ENCODE measurements around the gene MIF.
A peak's percentile ranks its signal among the peaks of the same experiment; 100 is the strongest.
"Not testable (repeated sequence)": the region's sequence is repeated elsewhere in the genome, so short reads cannot be mapped to it uniquely, and the experiment has no call there.

The MIF gene

DNA sequence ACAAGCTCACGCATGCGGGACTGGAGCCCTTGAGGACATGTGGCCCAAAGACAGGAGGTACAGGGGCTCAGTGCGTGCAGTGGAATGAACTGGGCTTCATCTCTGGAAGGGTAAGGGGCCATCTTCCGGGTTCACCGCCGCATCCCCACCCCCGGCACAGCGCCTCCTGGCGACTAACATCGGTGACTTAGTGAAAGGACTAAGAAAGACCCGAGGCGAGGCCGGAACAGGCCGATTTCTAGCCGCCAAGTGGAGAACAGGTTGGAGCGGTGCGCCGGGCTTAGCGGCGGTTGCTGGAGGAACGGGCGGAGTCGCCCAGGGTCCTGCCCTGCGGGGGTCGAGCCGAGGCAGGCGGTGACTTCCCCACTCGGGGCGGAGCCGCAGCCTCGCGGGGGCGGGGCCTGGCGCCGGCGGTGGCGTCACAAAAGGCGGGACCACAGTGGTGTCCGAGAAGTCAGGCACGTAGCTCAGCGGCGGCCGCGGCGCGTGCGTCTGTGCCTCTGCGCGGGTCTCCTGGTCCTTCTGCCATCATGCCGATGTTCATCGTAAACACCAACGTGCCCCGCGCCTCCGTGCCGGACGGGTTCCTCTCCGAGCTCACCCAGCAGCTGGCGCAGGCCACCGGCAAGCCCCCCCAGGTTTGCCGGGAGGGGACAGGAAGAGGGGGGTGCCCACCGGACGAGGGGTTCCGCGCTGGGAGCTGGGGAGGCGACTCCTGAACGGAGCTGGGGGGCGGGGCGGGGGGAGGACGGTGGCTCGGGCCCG lies at the start of gene MIF:
TSS of gene MIF (plus strand) at position 439 of the 765 bp plus-strand sequence. CDS start at position 531, 92 bp downstream.
- peak; percentile 94 for DNase-seq

DNA sequence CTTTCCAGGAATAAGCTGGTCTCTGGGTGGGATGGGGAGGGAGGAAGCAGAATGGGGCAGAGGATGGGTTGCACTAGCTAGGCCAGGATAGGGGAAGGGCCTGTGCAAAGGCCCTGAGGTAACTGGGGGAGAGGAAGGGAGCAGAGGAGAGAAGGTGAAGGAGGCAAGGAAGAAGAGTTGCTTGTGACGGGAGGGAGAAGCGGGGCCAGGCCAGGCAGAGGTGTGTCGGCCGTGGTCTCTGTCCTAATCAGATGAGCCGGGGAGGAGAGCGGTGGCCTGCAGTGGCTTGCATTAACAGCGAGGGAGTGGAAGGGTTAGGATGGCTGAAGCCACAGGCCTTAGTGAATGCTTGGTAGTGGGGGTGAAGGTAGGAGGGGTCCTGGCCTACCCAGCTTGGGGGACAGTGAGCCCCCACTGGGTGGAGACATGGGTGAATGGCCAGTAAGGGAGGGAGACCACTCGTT lies 49.4 kb upstream of the MIF start:
- no peak for DNase-seq

DNA sequence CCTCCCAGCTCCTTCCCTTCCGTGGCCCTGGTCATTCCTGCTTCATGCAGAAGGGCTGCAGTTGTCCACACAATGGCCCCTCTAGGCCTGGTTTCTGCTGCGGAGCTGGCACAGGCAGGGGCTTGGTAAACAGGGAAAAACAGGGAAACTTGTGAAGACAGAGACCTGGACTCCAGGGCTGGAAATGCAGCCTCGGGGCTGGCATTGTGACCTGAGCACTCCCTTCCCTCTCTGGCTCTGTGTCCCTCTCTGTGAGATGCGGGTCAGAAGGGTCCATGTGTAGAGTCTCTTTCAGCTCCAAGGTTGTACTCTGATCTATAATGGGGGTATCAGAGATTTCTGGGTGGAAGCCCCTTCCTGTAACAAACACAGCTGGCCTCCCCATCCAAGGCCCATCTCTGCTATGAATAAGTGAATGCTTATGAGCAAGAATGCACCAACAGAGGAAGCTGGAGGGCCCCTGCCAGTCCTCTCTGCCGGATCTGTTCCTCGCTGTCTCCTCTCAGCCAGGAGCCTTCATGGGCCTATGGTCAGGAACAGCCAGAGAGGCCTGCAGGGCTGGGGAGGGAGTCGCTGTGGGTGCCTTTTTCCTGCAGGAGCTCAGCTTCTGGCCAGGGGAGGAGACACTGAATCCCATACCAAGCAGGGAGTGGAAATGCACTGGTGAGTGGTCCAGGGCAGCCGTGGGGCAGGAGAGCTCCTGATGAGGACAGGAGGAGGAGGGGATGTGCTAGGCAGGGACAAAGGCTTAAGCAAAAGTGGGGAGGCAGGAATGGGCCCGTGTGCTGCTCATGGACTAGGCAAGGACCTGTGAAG lies 48.7 kb upstream of the MIF start:
- DNase-seq = no peak

DNA sequence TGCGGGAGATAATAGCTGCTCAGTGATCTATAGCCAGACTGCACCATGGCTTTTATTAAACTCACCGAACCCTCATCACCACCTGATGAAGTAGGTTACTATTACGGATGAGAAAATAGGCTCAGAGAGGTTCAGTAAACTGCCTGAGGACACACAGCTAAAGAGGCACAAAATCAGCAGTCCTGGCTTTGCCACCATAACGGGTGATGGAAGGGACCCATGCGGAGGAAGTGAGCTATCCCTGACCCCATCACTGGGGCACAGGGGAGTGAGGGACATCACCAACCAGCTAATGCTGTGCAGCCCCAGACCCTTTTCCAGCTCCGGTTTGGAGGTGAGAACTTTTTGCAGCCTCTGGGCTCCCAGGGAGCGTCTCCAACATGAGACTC lies 48.1 kb upstream of the MIF start:
- no peak for DNase-seq

DNA sequence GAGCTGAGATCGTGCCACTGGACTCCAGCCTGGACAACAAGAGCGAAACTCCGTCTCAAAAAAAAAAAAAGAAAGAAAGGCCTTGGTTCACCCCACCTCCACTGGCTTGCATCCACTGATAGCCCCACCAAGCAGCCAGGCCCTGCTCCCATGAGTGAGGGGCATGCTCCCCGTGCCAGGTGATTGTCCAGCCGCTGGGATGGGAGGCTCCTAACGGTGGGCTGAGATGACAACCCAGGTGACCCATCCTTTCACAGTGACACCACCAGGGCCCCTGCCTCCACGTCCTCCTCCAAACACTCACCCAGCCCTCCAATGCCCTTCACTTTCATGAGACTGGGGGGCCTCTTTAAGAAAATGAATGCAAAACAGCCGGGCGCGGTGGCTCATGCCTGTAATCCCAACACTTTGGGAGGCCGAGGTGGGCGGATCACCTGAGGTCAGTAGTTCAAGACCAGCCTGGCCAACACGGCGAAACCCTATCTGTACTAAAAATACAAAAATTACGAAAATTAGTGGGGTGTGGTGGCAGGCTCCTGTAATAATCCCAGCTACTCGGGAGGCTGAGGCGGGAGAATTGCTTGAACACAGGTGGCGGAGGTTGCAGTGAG lies 46.8 kb upstream of the MIF start:
- DNase-seq = no peak

DNA sequence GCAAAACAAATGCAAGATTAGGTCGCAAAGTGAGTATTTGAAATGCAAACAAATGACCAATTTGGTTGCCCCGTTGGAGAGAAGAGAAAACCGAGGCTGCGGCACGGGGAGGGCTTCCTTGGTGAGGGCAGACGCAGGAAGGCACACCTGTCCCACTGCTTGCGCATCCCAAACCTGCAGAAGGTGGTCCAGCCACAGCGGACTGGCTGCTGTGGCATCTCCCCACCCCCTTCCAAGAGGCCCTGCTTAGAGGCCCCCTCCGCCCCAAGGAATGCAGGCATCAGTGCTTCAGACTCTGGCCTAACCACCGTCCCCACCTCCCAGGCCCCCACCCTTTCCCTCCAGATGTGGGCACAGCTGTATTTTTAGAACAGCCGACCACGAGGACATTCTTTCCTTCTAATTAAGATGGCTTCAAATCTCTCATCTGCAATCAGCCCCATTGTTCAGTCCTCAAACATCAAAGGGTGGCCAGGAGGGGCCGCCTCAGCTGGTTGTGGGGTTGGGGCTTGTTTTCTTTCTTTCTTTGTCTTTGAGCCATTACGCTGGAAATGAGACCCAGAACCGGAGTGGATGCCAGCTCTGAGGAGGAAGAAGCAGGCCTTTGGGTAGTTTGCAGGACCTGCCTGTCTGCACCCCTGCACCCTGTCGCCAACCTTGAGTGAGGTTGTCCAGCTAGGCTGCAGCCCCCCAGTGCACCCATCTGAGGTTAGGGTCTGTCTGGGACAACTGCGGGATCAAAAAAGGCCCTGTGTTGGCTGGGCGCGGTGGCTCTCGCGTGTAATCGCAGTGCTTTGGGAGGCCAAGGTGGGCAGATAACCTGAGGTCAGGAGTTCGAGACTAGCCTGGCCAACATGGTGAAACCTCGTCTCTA lies 46.0 kb upstream of the MIF start:
- DNase-seq = no peak

DNA sequence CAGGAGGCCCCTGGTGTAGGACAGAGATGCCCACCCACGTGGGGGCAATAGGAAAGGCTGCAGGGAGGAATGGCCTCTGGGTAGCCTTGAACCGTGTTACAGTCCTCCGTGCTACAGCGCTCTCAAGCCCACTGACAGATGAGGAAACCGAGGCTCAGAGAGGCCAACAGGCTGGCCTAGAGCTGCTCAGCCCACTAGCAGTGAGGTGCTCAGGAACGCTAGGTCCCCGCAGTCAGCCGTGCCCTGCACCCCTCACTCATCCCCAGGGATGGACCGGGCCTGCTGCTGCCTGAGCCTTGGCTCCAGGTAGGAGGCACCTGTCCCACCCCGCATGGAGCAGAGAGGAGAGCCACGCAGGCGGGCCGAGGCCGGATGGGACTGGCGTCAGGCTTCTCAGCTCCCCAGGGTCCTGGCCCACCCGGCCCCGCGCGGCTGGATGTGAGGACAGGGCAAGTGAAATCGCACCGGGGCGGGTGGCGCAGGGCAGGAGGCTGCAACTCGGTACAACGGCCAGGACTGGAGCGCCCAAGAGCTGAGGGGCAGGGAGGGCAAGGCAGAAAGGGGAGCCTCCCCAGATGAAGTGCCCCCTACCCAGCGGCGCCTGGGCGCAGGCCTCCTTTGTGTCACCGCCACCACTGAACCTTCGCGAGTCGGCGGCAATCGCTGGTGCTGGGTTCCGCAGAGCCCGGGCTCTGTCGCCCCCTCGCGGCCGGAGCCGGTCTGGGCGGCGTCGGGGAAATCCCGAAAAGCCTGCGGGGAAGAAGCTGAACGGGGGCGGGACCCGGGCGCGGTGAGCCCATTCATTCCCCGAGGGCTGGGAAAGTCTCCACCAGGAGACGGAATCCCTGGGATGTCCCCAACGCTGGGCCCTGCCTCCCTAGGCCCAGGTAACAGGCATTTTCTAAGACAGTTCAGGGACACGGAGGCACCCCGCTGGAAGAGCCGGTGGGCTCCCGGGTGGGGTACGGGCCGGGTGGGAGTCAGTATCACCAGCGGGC lies 44.9 kb upstream of the MIF start:
- peak; percentile 65 for DNase-seq

DNA sequence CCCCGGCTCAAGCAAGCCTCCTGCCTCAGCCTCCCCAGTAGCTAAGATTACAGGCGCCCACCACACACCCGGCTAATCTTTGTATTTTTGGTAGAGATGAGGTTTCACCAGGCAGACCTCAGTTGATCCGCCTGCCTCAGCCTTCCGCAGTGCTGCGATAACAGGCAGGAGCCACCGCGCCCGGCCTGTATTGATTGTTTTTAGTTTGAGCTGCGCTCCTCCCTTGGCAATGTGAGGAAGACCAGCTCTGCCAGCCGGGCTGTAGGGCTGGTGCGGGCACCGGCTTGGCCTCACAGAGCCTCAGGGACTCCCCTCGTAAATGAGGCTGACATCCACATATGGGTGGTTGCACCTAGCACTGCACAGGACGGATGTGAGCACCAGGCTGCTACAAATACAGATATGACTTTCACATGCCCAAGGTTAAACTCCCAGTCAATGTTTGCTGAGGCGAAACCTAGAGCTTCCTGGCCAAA lies 44.0 kb upstream of the MIF start:
- DNase-seq = no peak

DNA sequence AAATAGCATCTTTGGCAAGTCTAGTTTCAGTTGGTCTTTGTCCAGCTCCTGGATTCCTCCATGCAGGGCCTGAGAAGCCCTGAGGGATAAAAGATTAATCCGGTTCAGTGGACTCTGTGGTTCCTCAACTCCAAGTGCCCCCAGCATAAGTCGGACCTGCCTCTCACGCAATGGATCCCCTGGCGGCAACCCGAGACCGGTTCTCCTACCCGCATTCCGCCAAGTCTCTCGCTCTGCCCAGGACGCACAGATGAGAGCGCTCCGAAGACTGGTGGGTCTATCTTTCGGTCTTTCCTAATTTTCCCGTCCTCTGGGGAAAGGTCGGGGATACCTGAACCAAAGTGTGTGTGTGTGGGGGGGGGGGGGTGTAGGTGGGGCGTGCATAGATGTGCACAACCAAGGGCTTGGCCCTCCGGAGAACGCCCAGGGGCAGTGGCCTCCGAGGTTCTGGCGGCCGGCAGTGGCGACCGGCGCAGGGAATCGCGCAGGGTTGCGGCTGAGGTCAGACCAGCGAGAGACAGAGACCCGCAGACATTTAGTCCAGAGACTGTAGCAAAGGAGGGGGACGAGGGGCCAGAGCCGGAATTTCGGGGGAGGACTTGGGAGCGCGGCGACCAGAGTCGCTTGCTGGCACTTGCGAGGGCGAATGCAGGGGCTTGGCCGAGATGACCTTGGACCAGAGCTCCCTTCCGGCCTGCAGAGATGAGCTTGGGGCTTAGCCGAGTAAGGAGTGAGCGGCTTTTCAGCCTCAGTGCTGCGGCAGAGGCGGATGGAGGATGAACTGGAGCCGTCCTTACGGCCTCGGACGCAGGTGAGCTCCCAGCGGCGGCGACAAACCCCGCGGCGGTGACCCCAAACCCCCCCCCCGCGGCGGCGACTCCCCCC lies 37.2 kb upstream of the MIF start:
- peak; percentile 42 for DNase-seq

DNA sequence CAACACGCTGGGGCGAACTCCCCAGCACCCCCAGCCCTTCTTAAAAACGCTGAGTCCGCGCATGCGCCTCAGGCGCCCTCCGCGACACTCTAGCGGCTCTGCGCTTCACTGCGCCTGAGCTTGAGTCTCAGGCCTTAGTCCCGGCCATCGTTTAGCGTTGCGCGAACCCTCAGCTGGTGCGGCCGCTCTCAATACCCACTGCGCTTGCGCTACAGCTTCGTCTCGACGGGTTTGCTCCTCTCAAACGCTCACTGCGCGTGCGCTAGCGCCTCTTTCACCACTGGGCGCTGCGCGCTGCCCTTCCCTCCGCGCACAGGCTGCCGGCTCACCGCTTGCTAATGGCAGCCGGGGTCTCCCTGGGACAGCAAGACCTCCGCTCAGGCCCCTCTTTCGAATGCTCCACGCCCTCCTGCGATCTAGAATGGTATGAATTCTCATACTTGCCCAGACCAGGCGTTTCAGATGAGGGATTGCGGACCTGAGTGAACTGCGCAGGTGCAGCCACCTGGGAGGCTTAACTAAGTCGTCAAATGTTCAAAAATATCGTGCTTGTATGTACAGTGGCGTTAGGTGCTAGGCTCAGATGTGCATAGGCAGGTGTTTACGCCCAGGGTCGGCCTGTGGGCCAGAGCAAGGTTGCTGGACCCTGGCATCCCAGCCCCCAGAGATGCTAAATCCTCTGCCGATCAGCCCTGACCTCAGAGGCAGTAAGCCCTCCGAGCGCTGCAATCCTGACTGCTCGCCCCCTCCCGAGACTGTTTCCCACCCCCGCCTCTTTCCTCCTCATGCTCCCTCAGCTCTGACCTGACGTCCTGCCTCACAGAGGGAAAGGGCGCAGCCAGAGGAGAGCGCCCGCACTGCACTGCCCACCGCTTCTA lies 36.3 kb upstream of the MIF start, which contains the start of gene SLC2A11:
TSS of gene SLC2A11 (plus strand) at position 270 of the 878 bp plus-strand sequence. CDS start at position 395, 125 bp downstream.
- peak; percentile 99 for DNase-seq

DNA sequence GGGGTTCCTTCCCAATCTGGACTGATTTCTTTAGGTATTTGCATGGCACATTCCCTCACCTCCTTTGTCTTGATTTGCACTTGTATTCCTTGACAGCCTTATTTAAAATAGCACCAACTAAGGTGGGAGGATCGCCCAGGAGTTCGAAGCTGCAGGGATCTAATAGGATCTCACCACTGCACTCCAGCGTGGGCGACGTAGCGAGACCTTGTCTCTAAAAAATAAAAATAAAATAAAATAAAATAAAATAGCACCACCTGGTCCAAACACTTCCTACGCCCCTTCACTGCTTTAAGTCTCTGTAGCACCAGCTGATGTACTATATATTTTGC lies 35.7 kb upstream of the MIF start:
- no peak for DNase-seq

DNA sequence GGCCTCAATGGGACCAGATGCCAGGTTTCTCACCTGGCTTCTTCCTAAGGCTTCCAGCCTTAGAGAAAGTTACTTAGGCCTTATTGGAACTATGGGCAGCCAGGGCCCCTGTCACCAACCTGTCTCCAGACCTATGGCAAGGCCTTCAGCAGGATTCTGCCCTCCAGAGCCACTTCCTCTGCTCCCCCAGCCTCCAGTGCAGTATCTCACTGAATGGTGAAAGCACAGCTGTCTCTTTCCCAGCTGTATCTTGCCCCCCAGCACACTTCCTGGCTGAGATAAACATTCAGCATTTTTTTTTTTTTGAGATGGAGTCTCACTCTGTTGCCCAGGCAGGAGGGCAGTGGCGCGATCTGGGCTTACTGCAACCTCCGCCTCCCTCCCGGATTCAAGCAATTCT lies 35.0 kb upstream of the MIF start:
- DNase-seq = no peak

DNA sequence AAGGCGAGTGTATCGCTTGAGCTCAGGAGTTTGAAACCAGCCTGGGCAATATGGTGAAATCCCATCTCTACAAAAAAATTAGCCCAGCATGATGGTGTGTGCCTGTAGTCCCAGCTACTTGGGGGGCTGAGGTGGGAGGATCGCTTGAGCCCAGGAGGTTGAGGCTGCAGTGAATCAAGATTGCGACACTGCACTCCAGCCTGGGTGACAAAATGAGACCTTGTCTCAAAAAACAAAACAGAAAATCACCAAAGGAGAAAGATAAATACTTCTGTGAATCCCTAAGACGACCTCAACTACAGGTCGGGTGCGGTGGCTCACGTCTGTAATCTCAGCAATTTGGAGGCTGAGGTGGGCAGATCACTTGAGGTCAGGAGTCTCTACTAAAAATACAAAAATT lies 34.0 kb upstream of the MIF start:
- not testable (repeated sequence) for DNase-seq

DNA sequence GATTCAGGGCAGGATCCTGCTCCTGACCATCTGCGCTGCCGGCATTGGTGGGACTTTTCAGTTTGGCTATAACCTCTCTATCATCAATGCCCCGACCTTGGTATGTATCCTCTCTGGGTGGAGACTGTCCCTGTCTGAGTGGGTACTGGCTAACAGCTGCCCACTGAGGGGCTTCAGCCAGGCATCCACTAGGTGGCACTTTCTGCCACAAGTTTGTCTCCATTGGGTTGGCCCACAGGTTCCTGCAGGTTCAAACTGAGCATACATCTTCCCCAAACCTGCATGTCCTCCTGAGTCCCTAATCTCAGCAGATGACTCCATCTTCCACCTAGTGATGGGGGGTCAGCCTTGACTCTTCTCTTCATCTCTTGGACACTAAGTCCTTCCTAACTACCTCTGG lies 32.1 kb upstream of the MIF start:
- peak; percentile 66 for DNase-seq

DNA sequence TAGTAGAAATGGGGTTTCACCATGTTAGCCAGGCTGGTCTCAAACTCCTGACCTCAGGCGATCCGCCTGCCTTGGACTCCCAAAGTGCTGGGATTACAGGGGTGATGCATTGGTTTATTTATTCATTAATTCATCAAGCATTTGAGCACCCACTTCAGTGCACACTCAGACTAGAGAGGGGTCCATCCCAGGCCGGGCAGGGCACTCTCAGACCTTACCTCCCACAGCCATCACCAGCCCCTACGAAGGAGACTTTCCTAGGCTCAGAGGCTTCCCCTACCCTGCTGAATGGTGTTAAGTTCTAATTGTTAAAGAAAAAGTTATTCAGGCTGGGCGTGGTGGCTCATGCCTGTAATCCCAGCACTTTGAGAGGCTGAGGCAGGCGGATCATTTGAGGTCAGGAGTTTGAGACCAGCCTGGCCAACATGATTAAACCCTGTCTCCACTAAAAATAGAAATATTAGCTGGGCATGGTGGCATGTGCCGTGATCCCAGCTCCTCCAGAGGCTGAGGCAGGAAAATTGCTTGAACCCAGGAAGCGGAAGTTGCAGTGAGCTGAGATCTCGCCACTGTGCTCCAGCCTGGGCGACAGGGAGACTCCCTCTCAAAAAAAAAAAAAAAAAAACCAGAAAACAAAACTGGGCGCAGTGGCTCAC lies 29.6 kb upstream of the MIF start:
- not testable (repeated sequence) for DNase-seq

DNA sequence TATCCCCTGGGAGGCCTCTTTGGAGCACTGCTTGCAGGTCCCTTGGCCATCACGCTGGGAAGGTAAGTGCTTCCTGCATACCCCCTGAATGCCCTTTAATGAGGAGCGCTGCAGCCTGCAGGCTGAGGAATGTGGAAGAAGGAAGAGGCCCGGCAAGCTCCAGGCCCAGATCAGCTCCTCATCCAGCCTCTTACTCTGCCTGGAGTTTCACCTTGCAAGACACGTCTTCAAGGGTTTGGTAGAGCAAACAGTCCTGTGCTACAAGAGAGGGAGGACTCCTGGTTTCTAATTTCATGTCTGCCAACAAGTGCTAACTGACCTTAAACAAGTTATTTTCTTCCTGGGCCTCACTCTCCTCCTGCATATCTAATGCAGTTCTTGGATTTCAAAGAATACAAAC lies 25.6 kb upstream of the MIF start:
- DNase-seq = no peak

DNA sequence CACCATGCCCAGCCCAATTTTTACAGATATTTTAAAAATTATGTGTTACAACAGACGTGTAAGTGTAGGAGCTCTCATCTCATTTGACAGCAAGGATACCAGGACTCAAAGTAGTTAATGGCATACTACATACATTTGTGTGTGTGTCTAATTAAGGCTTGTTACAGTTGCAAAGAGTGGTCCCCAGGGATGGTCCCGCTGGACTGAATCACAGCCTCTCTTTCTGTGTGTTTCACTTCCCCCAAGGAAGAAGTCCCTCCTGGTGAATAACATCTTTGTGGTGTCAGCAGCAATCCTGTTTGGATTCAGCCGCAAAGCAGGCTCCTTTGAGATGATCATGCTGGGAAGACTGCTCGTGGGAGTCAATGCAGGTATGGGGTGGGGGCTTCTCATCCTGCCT lies 19.3 kb upstream of the MIF start:
- DNase-seq = no peak

DNA sequence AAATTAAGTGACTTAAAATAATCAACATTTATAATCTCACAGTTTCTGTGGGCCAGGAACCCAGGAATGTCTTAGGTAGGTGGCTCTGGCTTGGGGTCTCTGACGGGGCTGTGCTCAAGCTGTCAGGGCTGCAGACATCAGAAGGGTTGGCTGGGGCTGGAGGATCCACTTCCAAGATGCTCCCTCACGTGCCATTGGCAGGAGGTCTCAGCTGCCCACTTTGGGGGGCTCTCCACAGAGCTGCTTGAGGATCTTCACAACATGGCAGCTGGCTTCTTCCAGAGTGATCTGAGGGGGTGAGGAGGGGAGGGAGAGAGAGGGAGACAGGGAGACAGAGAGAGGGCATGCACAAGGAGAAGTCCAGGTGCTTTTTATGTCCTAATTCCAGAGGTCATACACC lies 18.4 kb upstream of the MIF start:
- no peak for DNase-seq

DNA sequence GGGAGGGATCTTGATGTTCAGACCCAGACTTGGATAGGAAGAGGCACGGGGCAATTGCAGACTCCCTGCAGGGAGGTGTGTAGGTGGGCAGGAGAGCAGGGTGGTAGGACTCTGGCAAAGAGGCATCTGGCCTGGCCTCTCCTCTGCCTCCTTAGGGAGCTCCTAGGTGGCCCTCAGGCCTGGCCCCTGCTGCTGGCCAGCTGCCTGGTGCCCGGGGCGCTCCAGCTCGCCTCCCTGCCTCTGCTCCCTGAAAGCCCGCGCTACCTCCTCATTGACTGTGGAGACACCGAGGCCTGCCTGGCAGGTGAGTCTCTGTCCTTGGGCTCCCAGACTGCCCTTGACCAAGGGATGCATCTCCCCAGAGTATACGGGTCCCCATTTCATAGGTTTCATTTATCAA lies 16.6 kb upstream of the MIF start:
- DNase-seq = no peak
